OCI-LY3 (cell line): ENCODE results near the gene ABCC12.

Source experiments
- H2AFZ ChIP-seq: fragments of 200-600, 300-600 bp; shearing (Covaris generic); 2 replicates; pipeline ENCODE4 v1.6.0; 2014; ENCODE audit warnings: antibody characterized with exemption, low read depth, low read length
- H3K27ac ChIP-seq: fragments of 200-600, 300-600 bp; sonication (generic); 2 replicates; pipeline ENCODE4 v1.5.1; 2014; ENCODE audit warnings: mild to moderate bottlenecking, low read length, moderate library complexity, mixed read lengths
- H3K27me3 ChIP-seq: fragments of 200-600, 300-600 bp; sonication (generic); 2 replicates; pipeline ENCODE4 v1.6.1; 2014; ENCODE audit warnings: low read depth, low read length, mixed read lengths
- H3K36me3 ChIP-seq: fragments of 200-600, 300-600 bp; sonication (generic); replicated peaks from 2 replicates; pipeline ENCODE3; 2014; ENCODE audit warnings: low read depth, low read length, mixed read lengths
- H3K4me1 ChIP-seq: fragments of 300-600, 200-600 bp; sonication (generic); 2 replicates; pipeline ENCODE4 v1.6.1; 2014; ENCODE audit warnings: low read length, mixed read lengths
- H3K4me2 ChIP-seq: fragments of 200-600, 300-600 bp; sonication (generic); 2 replicates; pipeline ENCODE4 v1.6.1; 2014; ENCODE audit warnings: low read length, mixed read lengths
- H3K4me3 ChIP-seq: fragments of 300-600, 200-600 bp; sonication (generic); 2 replicates; pipeline ENCODE4 v1.5.1; 2014; ENCODE audit warnings: antibody characterized with exemption, mild to moderate bottlenecking, low read length, moderate library complexity
- H3K79me2 ChIP-seq: fragments of 300-600, 200-600 bp; shearing (Covaris generic); 2 replicates; pipeline ENCODE4 v1.6.1; 2014; ENCODE audit warnings: mild to moderate bottlenecking, low read length, mixed read lengths
- H3K9ac ChIP-seq: fragments of 300-600, 200-600 bp; shearing (Covaris generic); 2 replicates; pipeline ENCODE4 v1.6.0; 2014; ENCODE audit warnings: mild to moderate bottlenecking, low read length, moderate library complexity
- H3K9me3 ChIP-seq: fragments of 200-600, 300-600 bp; shearing (Covaris generic); 2 replicates; pipeline ENCODE4 v1.6.1; 2014; ENCODE audit warnings: low read length, mixed read lengths; ENCODE audit not compliant: insufficient read depth
- H4K20me1 ChIP-seq: fragments of 200-600, 300-600 bp; sonication (generic); 2 replicates; pipeline ENCODE4 v1.6.1; 2016; ENCODE audit warnings: low read length, mixed read lengths; ENCODE audit not compliant: insufficient read depth
- EZH2phosphoT487 ChIP-seq: fragments of 200-600 bp; shearing (Covaris generic); IDR thresholded peaks from 2 replicates; pipeline ENCODE4 v1.6.1; 2018; ENCODE audit warnings: antibody characterized with exemption, mixed run types, low read depth
- TF ChIP-seq, protein P1 (sequence below): fragments of 200-600, 300-600 bp; sonication (generic); IDR thresholded peaks from 2 replicates; pipeline ENCODE4 v1.5.1; 2014; ENCODE audit warnings: antibody characterized with exemption, low read length, low read depth

Gene ABCC12

DNA sequence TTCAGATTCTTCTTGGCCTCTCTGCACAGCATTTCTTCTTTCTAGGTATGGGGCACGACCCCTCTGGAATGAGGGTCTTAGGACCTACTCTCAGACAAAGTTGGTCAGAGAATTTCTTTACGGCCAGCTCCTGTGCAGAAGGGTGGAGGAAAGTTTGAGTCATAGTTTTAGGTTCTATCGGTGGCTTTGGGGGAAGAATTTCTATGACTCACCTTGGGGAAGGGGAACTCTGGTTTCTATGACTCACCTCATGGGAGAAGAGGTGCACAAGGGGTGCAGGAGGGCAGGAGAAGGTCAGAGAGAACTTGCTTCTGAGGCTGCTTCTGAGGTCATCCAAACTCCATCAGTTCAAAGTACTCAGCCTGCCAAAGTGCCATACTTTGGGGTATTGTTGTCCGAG lies 2.5 kb upstream of the ABCC12 start:
- no peak overlapping the region for H3K9ac ChIP-seq
- H3K4me2 ChIP-seq: peak overlapping the region; percentile 9
- H4K20me1 ChIP-seq: no peaks in the 10 kb centered on the region
- H3K36me3 ChIP-seq: no peaks in the 10 kb centered on the region
- TF ChIP-seq, protein P1, sequence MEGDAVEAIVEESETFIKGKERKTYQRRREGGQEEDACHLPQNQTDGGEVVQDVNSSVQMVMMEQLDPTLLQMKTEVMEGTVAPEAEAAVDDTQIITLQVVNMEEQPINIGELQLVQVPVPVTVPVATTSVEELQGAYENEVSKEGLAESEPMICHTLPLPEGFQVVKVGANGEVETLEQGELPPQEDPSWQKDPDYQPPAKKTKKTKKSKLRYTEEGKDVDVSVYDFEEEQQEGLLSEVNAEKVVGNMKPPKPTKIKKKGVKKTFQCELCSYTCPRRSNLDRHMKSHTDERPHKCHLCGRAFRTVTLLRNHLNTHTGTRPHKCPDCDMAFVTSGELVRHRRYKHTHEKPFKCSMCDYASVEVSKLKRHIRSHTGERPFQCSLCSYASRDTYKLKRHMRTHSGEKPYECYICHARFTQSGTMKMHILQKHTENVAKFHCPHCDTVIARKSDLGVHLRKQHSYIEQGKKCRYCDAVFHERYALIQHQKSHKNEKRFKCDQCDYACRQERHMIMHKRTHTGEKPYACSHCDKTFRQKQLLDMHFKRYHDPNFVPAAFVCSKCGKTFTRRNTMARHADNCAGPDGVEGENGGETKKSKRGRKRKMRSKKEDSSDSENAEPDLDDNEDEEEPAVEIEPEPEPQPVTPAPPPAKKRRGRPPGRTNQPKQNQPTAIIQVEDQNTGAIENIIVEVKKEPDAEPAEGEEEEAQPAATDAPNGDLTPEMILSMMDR: no peak
- no peaks in the 10 kb centered on the region for H3K79me2 ChIP-seq
- H2AFZ ChIP-seq: no peak overlapping the region
- no peak overlapping the region for H3K27ac ChIP-seq
- no peaks in the 10 kb centered on the region for H3K9me3 ChIP-seq
- no peak overlapping the region for H3K4me3 ChIP-seq
- peaks cover 53% of the 10 kb centered on the region for H3K27me3 ChIP-seq
- H3K4me1 ChIP-seq: peaks cover 14% of the 10 kb centered on the region

DNA sequence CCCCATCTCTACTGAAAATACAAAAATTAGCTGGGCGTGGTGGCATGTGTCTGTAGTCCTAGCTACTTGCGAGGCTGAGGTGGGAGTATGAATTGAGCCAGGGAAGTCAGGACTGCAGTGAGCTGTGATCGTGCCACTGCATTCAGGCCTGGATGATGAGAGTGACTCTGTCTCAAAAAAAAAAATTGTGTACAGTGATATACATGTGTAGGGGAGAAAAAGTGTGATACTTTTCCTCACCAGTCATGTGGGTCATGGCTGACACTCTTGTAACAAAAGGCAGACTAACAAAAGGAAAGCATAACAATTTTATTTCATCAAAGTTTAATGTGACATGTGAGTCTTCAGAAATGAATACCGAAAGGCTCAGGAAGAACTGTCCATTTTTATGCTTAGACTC lies 2.0 kb upstream of the ABCC12 start:
- Histone ChIP-seq H3K4me1 (peaks cover 14% of the 10 kb centered on the region), H3K9me3 (no peaks in the 10 kb centered on the region), H3K79me2 (no peaks in the 10 kb centered on the region), H3K4me2 (peak overlapping the region; percentile 9), H3K9ac (no peak overlapping the region), H4K20me1 (no peaks in the 10 kb centered on the region), H3K27me3 (peaks cover 50% of the 10 kb centered on the region), H3K4me3 (no peak overlapping the region), H3K36me3 (no peaks in the 10 kb centered on the region), H3K27ac (no peak overlapping the region), H2AFZ (no peak overlapping the region)
- TF ChIP-seq EZH2phosphoT487: no peak
- TF ChIP-seq, protein P1: no peak

DNA sequence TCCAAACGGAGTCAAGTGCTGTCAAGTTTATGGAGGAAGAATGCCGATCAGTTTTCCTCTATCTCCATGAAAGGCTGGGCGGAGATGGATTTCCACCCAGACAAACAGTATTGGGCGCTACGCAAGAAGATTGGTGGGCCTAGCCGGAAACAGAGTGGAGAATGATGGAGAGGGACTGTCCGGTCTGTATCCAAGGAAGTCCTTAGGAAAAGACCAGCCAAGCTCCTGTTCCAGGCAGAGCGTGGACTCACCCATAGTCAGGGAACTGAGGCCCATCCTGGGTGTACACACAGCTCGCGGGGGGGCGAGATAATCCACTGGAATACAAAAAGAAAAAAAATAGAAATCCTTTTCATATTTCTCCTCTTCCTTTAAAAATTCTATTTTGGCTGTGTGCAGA lies 1.5 kb upstream of the ABCC12 start:
- Histone ChIP-seq H3K9ac (no peak overlapping the region), H3K4me3 (no peak overlapping the region), H4K20me1 (no peaks in the 10 kb centered on the region), H3K4me2 (peak overlapping the region; percentile 54), H3K27ac (no peak overlapping the region), H3K36me3 (no peaks in the 10 kb centered on the region), H3K27me3 (peaks cover 50% of the 10 kb centered on the region), H3K9me3 (no peaks in the 10 kb centered on the region), H3K4me1 (peaks cover 14% of the 10 kb centered on the region), H3K79me2 (no peaks in the 10 kb centered on the region), H2AFZ (no peak overlapping the region)
- TF ChIP-seq, protein P1: no peak
- no peak for TF ChIP-seq EZH2phosphoT487

DNA sequence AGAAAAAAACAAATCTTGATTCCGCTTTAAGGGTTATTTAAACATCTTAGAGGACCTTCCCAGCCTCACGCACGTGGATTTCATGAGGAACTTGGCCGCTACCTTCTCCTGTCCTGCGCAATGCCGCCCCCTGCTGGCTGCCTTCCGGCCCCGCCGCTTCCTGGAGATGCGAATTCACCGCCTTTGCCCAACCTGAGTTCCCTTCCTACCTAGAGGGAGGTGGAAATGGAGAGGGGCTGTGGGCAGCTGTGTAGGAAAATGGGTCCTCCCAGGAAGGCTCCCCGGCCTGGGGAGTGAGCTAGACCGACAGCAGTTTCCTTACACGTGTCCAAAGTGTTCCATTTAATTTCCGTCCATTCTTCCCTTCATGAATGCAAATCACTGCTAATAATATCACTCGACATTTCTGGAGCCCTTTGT lies 1.0 kb upstream of the ABCC12 start:
- Histone ChIP-seq H3K4me2 (peak overlapping the region; percentile 54), H3K27me3 (peaks cover 50% of the 10 kb centered on the region), H3K27ac (no peak overlapping the region), H3K4me1 (peaks cover 14% of the 10 kb centered on the region), H3K9me3 (no peaks in the 10 kb centered on the region), H3K4me3 (no peak overlapping the region; the same call in 1 of the 2 replicates), H2AFZ (peak overlapping the region; percentile 33; the same call in 1 of the 2 replicates), H4K20me1 (no peaks in the 10 kb centered on the region), H3K79me2 (no peaks in the 10 kb centered on the region), H3K9ac (no peak overlapping the region), H3K36me3 (no peaks in the 10 kb centered on the region)
- TF ChIP-seq, protein P1: peak; percentile 85
- TF ChIP-seq EZH2phosphoT487: no peak
